SK-N-SH (cell line): ENCODE results near the gene EVC.

ENCODE experiments used
- CTCF ChIP-seq: fragments of 200-600 bp; sonication (generic); IDR thresholded peaks from 2 replicates; pipeline ENCODE4 v1.6.1; 2017; ENCODE audit warnings: antibody characterized with exemption, mild to moderate bottlenecking, moderate library complexity
- ELF1 ChIP-seq: IDR thresholded peaks from 2 replicates; pipeline ENCODE4 v1.4.0; 2012
- JUND ChIP-seq: IDR thresholded peaks from 2 replicates; pipeline ENCODE4 v1.4.0; 2012
- RAD21 ChIP-seq: IDR thresholded peaks from 2 replicates; pipeline ENCODE4 v1.6.1; 2012; ENCODE audit warnings: mild to moderate bottlenecking, low read length
- SIN3A ChIP-seq: IDR thresholded peaks from 2 replicates; pipeline ENCODE4 v1.6.1; 2012; ENCODE audit warnings: low read depth, mild to moderate bottlenecking, low read length, moderate library complexity, borderline replicate concordance
- TAF1 ChIP-seq: IDR thresholded peaks from 2 replicates; pipeline ENCODE4 v1.6.1; 2012; ENCODE audit warnings: low read depth, mild to moderate bottlenecking, low read length, moderate library complexity, borderline replicate concordance
- YY1 ChIP-seq: IDR thresholded peaks from 2 replicates; pipeline ENCODE4 v1.4.0; 2012; ENCODE audit warnings: low read depth, mild to moderate bottlenecking
- TF ChIP-seq, protein P1 (sequence below): fragments of 150-350 bp; IDR thresholded peaks from 2 replicates; pipeline ENCODE4 v1.6.1; 2017; ENCODE audit warnings: antibody characterized with exemption, low read length, low read depth, borderline replicate concordance
- TF ChIP-seq, protein P2 (sequence below): IDR thresholded peaks from 2 replicates; pipeline ENCODE4 v1.6.1; 2012; ENCODE audit warnings: mild to moderate bottlenecking, low read depth, low read length, moderate library complexity
- TF ChIP-seq, protein P3 (sequence below): IDR thresholded peaks from 2 replicates; pipeline ENCODE4; 2012

DNA sequence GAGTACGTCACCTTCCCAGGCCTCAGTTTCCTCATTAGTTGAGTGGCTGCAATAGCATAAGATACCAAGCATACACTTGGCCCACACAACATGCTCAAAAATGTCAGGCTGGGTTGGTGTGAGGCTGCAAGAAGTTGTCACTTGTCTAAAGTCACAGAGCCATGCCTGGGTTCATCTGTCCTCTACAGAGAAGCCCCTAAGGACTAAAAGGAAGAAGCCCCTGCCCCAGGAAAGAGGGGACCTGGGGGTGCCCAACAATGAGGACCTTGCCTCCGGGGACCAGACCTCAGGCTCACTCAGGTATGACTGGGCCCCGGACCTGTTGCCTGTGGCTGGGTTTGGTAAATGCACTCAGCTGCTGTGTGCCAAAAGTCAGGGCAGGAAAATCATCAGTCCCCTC lies 99.2 kb downstream of the EVC start:
- TF ChIP-seq SIN3A (no peak), YY1 (no peak), CTCF (no peak), TAF1 (no peak), JUND (no peak), ELF1 (no peak), RAD21 (no peak)
- TF ChIP-seq, protein P1, sequence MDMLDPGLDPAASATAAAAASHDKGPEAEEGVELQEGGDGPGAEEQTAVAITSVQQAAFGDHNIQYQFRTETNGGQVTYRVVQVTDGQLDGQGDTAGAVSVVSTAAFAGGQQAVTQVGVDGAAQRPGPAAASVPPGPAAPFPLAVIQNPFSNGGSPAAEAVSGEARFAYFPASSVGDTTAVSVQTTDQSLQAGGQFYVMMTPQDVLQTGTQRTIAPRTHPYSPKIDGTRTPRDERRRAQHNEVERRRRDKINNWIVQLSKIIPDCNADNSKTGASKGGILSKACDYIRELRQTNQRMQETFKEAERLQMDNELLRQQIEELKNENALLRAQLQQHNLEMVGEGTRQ = no peak
- TF ChIP-seq, protein P2, sequence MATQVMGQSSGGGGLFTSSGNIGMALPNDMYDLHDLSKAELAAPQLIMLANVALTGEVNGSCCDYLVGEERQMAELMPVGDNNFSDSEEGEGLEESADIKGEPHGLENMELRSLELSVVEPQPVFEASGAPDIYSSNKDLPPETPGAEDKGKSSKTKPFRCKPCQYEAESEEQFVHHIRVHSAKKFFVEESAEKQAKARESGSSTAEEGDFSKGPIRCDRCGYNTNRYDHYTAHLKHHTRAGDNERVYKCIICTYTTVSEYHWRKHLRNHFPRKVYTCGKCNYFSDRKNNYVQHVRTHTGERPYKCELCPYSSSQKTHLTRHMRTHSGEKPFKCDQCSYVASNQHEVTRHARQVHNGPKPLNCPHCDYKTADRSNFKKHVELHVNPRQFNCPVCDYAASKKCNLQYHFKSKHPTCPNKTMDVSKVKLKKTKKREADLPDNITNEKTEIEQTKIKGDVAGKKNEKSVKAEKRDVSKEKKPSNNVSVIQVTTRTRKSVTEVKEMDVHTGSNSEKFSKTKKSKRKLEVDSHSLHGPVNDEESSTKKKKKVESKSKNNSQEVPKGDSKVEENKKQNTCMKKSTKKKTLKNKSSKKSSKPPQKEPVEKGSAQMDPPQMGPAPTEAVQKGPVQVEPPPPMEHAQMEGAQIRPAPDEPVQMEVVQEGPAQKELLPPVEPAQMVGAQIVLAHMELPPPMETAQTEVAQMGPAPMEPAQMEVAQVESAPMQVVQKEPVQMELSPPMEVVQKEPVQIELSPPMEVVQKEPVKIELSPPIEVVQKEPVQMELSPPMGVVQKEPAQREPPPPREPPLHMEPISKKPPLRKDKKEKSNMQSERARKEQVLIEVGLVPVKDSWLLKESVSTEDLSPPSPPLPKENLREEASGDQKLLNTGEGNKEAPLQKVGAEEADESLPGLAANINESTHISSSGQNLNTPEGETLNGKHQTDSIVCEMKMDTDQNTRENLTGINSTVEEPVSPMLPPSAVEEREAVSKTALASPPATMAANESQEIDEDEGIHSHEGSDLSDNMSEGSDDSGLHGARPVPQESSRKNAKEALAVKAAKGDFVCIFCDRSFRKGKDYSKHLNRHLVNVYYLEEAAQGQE = no peak
- TF ChIP-seq, protein P3, sequence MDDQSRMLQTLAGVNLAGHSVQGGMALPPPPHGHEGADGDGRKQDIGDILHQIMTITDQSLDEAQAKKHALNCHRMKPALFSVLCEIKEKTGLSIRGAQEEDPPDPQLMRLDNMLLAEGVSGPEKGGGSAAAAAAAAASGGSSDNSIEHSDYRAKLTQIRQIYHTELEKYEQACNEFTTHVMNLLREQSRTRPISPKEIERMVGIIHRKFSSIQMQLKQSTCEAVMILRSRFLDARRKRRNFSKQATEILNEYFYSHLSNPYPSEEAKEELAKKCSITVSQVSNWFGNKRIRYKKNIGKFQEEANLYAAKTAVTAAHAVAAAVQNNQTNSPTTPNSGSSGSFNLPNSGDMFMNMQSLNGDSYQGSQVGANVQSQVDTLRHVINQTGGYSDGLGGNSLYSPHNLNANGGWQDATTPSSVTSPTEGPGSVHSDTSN = no peak
